ENCODE data around the gene AK2. TPM values are rescaled to one million over a fixed set of nuclear protein-coding genes. Genes with fewer than 3 reads are reported as not detected.

AK2 gene
- total and polyA plus RNA-seq, 2 donors (not counting 3 experiments of a cell fraction or from before 2014, with no cell fraction given), result 107 to 134 TPM

DNA sequence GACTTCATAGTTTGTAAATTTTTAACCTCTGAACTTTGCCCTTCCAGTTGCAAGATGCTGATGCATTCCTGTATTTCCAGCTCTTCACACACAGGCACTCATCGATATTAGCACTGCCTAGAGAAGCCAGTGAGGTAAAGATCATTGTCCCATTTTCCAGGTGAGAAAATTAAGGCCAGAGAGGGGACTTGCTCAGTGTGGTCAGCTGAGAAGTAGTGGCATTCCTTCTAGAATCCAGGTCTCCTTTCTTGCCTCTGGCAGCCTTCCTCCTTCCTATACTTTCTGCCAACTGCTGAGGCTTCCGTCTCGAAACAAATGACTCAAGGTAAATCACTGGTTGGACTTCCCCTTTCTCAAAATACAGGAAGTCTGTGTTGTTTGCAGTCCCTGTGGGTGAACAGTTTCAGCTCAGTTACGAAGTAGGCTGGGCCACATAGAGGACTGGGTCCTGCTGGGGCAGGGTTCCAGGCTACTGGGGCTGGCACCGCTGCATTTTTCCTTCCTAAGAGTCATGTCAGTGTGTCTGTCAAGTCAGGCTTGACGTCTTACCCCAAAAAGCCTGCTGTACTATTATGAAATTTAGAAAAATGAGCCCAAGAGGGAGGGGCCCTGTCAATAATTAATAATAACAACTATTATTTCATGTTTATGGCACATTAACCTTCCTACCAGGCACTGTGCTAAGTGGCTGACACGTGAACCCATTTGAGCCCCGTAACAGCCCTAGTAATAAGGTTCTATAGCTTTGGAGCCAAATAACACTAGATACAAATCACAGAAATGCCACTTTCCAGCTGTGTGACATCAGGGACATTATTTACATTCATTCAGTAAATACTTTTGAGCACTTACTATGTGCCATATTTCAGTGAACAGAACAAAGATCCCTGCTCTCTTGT is 55.4 kb downstream of the AK2 start:
- Histone ChIP-seq H2AFZ (ENCODE audit: low read depth, low read length) (no peak overlapping the region), H3K27ac (ENCODE audit: insufficient read depth, low read depth, low read length) (peak overlapping the region; percentile 88), H3K79me2 (ENCODE audit: control insufficient read depth, insufficient read depth, low read length) (no peaks in the 10 kb centered on the region), H4K20me1 (replicated peaks; ENCODE audit: control insufficient read depth, extremely low read depth, insufficient read depth, low read length) (no peaks in the 10 kb centered on the region), H3K9me1 (replicated peaks; ENCODE audit: control insufficient read depth, extremely low read depth, insufficient read depth, low read length) (no peaks in the 10 kb centered on the region), H3K27me3 (ENCODE audit: control insufficient read depth in 2 of 2, insufficient read depth in 2 of 2, low read length in 2 of 2) (no peaks in the 10 kb centered on the region), H3K36me3 (ENCODE audit: control insufficient read depth in 2 of 2, extremely low read depth in 1 of 2, insufficient read depth in 2 of 2, low read length in 2 of 2) (no peaks in the 10 kb centered on the region), H3K9me3 (replicated peaks; ENCODE audit: control insufficient read depth, insufficient read depth, low read length) (no peaks in the 10 kb centered on the region), H3K4me2 (ENCODE audit: insufficient read depth, low read length) (peak overlapping the region; percentile 51), H3K4me1 (ENCODE audit: control insufficient read depth, extremely low read depth, insufficient read depth, low read length) (peaks cover 27% of the 10 kb centered on the region), H3K9ac (replicated peaks; ENCODE audit: extremely low read depth, insufficient read depth, low read length) (peak overlapping the region; percentile 55), H3K4me3 (replicated peaks in 1 of 3; ENCODE audit: insufficient read depth in 1 of 3, low read depth in 1 of 3, low read length in 3 of 3) (no peak overlapping the region)
- FAIRE-seq (peak; percentile 98), DNase-seq (ENCODE audit: low read depth, low spot score) (peak; percentile 96)
- intact Hi-C loops (cut with micrococcal nuclease) (loop anchor here (1.0 to 2.0 kb wide), 5 partner anchors 8 to 25 kb away; partner anchors contain the start of gene RNF19B), dilution Hi-C loops (cut with MboI; ENCODE audit: extremely low pct_ligation_motif_present, low sequenced_read_pairs) (no loop called here)
- CTCF ChIA-PET, result interaction anchor here (0.9 to 2.1 kb wide), 10 partner anchors 11 to 47 kb away, joined by 3 to 16 read pairs (median 5); partner anchors contain the start of gene RNF19B
- BruUV-seq (replicated peaks), result TSS peak; percentile 100
- TF ChIP-seq, protein P1, sequence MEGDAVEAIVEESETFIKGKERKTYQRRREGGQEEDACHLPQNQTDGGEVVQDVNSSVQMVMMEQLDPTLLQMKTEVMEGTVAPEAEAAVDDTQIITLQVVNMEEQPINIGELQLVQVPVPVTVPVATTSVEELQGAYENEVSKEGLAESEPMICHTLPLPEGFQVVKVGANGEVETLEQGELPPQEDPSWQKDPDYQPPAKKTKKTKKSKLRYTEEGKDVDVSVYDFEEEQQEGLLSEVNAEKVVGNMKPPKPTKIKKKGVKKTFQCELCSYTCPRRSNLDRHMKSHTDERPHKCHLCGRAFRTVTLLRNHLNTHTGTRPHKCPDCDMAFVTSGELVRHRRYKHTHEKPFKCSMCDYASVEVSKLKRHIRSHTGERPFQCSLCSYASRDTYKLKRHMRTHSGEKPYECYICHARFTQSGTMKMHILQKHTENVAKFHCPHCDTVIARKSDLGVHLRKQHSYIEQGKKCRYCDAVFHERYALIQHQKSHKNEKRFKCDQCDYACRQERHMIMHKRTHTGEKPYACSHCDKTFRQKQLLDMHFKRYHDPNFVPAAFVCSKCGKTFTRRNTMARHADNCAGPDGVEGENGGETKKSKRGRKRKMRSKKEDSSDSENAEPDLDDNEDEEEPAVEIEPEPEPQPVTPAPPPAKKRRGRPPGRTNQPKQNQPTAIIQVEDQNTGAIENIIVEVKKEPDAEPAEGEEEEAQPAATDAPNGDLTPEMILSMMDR (IDR thresholded peaks at IDR 0.05; ENCODE audit: extremely low read depth in 1 of 2, insufficient read depth in 1 of 2, low read depth in 1 of 2, low read length in 2 of 2), result no peak
- TF ChIP-seq MYC (IDR thresholded peaks at IDR 0.05; ENCODE audit: low read depth, low read length) (no peak), JUN (IDR thresholded peaks at IDR 0.05; ENCODE audit: borderline replicate concordance, insufficient read depth, insufficient read length, low read depth) (peak; percentile 66), FOS (IDR thresholded peaks at IDR 0.05; ENCODE audit: borderline replicate concordance, insufficient read depth, low read length) (peak; percentile 79), POLR2AphosphoS5 (IDR thresholded peaks at IDR 0.05; ENCODE audit: insufficient read depth, low read depth, low read length) (peak; percentile 94), GATA2 (IDR thresholded peaks at IDR 0.05; ENCODE audit: insufficient read depth, insufficient read length, low read depth, low read length) (peak; percentile 37), EZH2 (IDR thresholded peaks at IDR 0.05; ENCODE audit: borderline replicate concordance, low read depth, low read length, severe bottlenecking) (no peak), POLR2A (IDR thresholded peaks at IDR 0.05; ENCODE audit: low read depth, low read length) (no peak)
- TF ChIP-seq, protein P2, sequence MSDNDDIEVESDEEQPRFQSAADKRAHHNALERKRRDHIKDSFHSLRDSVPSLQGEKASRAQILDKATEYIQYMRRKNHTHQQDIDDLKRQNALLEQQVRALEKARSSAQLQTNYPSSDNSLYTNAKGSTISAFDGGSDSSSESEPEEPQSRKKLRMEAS (IDR thresholded peaks at IDR 0.05; ENCODE audit: insufficient read depth, insufficient read length), result no peak
- POLR2A ChIA-PET, result interaction anchor here (0.5 to 1.4 kb wide), 8 partner anchors 14 to 46 kb away, joined by 3 to 13 read pairs (median 4); partner anchors contain the start of gene RNF19B
